Measurements from ENCODE around the gene NLGN1.
A peak's percentile ranks its signal among the peaks of the same experiment; 100 is the strongest.

NLGN1 gene

GRCh38 chr3:173920386-173920785 is 522.8 kb downstream of the NLGN1 start:
- no peak for DNase-seq

GRCh38 chr3:173921732-173922131 is 524.2 kb downstream of the NLGN1 start:
- DNase-seq, result no peak

GRCh38 chr3:173923204-173923603 is 525.7 kb downstream of the NLGN1 start:
- no peak for DNase-seq

- peak in 1 of 2 experiments; percentile 5 for DNase-seq
Observed at GRCh38 chr3:173930251-173930650, 532.7 kb downstream of the NLGN1 start.

- peak; percentile 51 to 73 for DNase-seq
Observed at GRCh38 chr3:173932624-173933023, 535.1 kb downstream of the NLGN1 start.

GRCh38 chr3:173933113-173933512 is 535.6 kb downstream of the NLGN1 start:
- peak in 1 of 2 experiments; percentile 35 for DNase-seq

- DNase-seq, result no peak
Observed at GRCh38 chr3:173936316-173936715, 538.8 kb downstream of the NLGN1 start.

GRCh38 chr3:173938159-173938558 is 540.6 kb downstream of the NLGN1 start:
- peak in 1 of 2 experiments; percentile 11 for DNase-seq

- no peak for DNase-seq
Observed at GRCh38 chr3:173938616-173939015, 541.1 kb downstream of the NLGN1 start.

GRCh38 chr3:173939331-173939730 is 541.8 kb downstream of the NLGN1 start:
- no peak for DNase-seq

GRCh38 chr3:173943264-173943663 is 545.7 kb downstream of the NLGN1 start:
- DNase-seq, result no peak

GRCh38 chr3:173945170-173945569 is 547.6 kb downstream of the NLGN1 start:
- no peak for DNase-seq

GRCh38 chr3:173945806-173946205 is 548.3 kb downstream of the NLGN1 start:
- DNase-seq, result no peak

- no peak for DNase-seq
Observed at GRCh38 chr3:173954647-173955046, 557.1 kb downstream of the NLGN1 start.

GRCh38 chr3:173957646-173958045 is 560.1 kb downstream of the NLGN1 start:
- DNase-seq, result no peak

- no peak for DNase-seq
Observed at GRCh38 chr3:173958805-173959204, 561.3 kb downstream of the NLGN1 start.

- DNase-seq, result no peak
Observed at GRCh38 chr3:173970281-173970680, 572.7 kb downstream of the NLGN1 start.

- no peak for DNase-seq
Observed at GRCh38 chr3:173976281-173976680, 578.7 kb downstream of the NLGN1 start.

GRCh38 chr3:173977747-173978146 is 580.2 kb downstream of the NLGN1 start:
- no peak for DNase-seq

- no peak for DNase-seq
Observed at GRCh38 chr3:173983343-173983742, 585.8 kb downstream of the NLGN1 start.

- DNase-seq, result no peak
Observed at GRCh38 chr3:173986861-173987410, 589.4 kb downstream of the NLGN1 start.

- DNase-seq, result no peak
Observed at GRCh38 chr3:173988909-173989308, 591.4 kb downstream of the NLGN1 start.

GRCh38 chr3:173992416-173992815 is 594.9 kb downstream of the NLGN1 start:
- no peak for DNase-seq

GRCh38 chr3:173993299-173993698 is 595.8 kb downstream of the NLGN1 start:
- DNase-seq, result peak in 1 of 2 experiments; percentile 26

GRCh38 chr3:174000675-174001074 is 603.1 kb downstream of the NLGN1 start:
- no peak for DNase-seq

All from NCI-H526 (cell line).